CD4-positive, alpha-beta T cell (primary cell): ENCODE results near the gene RAB6B. TPM values are rescaled to one million over a fixed set of nuclear protein-coding genes. Genes with fewer than 3 reads are reported as not detected.

Experiments used
- ATAC-seq: fragments of 200-7000 bp; cut with Tn5 transposase; one replicate; pipeline ENCODE4 v1.10.0; 2022; ENCODE audit warnings: mild to moderate bottlenecking; ENCODE audit not compliant: poor library complexity
- CTCF ChIA-PET: fragments of 350-600 bp; sonication (Branson Sonifier 250); formaldehyde crosslinking; loops from one replicate; lab custom pipeline; 2021; ENCODE audit warnings: antibody characterized with exemption, inconsistent platforms; lab: Charles Lee
- POLR2A ChIA-PET: fragments of 350-600 bp; sonication (Branson Sonifier 250); formaldehyde crosslinking; loops from one replicate; lab custom pipeline; 2021; ENCODE audit warnings: antibody characterized with exemption, inconsistent platforms; lab: Charles Lee
- DNase-seq, 14 experiments: peaks; one replicate each; pipeline ENCODE4 v3.0.0-alpha.2; 2013 to 2020; ENCODE audit warnings: mixed read lengths in 2 of 14
- H3K27ac ChIP-seq, 2 donors: one replicate each; pipeline versions ENCODE4 v1.5.1 to v1.7.0; 2013; ENCODE audit warnings: low read length in 2 of 2, low read depth in 1 of 2, mild to moderate bottlenecking in 1 of 2
- H3K27me3 ChIP-seq, 2 experiments: 1 replicate in 1 of 2; 2 replicates in 1 of 2; pipeline versions ENCODE4 v1.6.1 to v1.7.0; 2013; ENCODE audit warnings: low read length in 2 of 2, control low read depth in 1 of 2, mild to moderate bottlenecking in 1 of 2, moderate library complexity in 1 of 2; ENCODE audit not compliant: insufficient read depth in 2 of 2, control insufficient read depth in 1 of 2
- H3K36me3 ChIP-seq: one replicate; pipeline ENCODE4 v1.6.1; 2013; ENCODE audit warnings: low read length, control low read depth; ENCODE audit not compliant: insufficient read depth
- H3K4me1 ChIP-seq: one replicate; pipeline ENCODE4 v1.6.1; 2013; ENCODE audit warnings: low read length, control low read depth; ENCODE audit not compliant: insufficient read depth
- H3K4me3 ChIP-seq: one replicate; pipeline ENCODE4 v1.5.1; 2013; ENCODE audit warnings: mild to moderate bottlenecking, low read length, moderate library complexity
- H3K9me3 ChIP-seq, 2 experiments: 1 replicate in 1 of 2; 2 replicates in 1 of 2; pipeline versions ENCODE4 v1.6.1 to v1.7.0; 2013; ENCODE audit warnings: low read length in 2 of 2, mild to moderate bottlenecking in 2 of 2, control low read depth in 1 of 2, moderate library complexity in 1 of 2; ENCODE audit not compliant: control insufficient read depth in 1 of 2, insufficient read depth in 1 of 2
- H3K27ac Mint-ChIP-seq: one replicate; pipeline ENCODE4 v1.8.0; 2020; ENCODE audit warnings: mixed read lengths
- H3K27me3 Mint-ChIP-seq: one replicate; pipeline ENCODE4 v1.8.0; 2021; ENCODE audit warnings: mixed read lengths
- H3K36me3 Mint-ChIP-seq: one replicate; pipeline ENCODE4 v1.8.0; 2021; ENCODE audit warnings: low read depth, mixed read lengths
- H3K4me1 Mint-ChIP-seq: one replicate; pipeline ENCODE4 v1.8.0; 2021; ENCODE audit warnings: low read depth, mixed read lengths
- H3K4me3 Mint-ChIP-seq: one replicate; pipeline ENCODE4 v1.8.0; 2020; ENCODE audit warnings: mild to moderate bottlenecking, mixed read lengths
- H3K9me3 Mint-ChIP-seq: one replicate; pipeline ENCODE4 v1.8.0; 2020; ENCODE audit warnings: mixed read lengths
- intact Hi-C, 2 experiments: fragments of 100-400 bp; cut with DNase I in 1 of 2; cut with micrococcal nuclease in 1 of 2; formaldehyde crosslinking; loops; one replicate each; pipeline versions ENCODE4 v1.15.1 to v1.9.0; 2023 to 2025; cut with DNase I, micrococcal nuclease
- total RNA-seq, 174 experiments: library from RNA in 2 of 174; stranded (reverse) in 2 of 174; gene quantifications; one replicate each; pipeline ENCODE4 v1.2.3 and lab custom pipeline; 2021 to 2026
- TF ChIP-seq, protein P1 (sequence below): fragments of 200-600 bp; IDR thresholded peaks from one replicate; pipeline ENCODE4 v1.8.0; 2022; ENCODE audit warnings: antibody characterized with exemption, mild to moderate bottlenecking

Gene RAB6B
- total RNA-seq, 2 experiments from 2014 or later = not detected

- Mint-ChIP-seq H3K27me3 (peaks cover 51% of the 10 kb centered on the region), H3K4me1 (no peaks in the 10 kb centered on the region), H3K4me3 (no peak overlapping the region), H3K9me3 (no peaks in the 10 kb centered on the region), H3K27ac (no peak overlapping the region), H3K36me3 (no peaks in the 10 kb centered on the region)
- Histone ChIP-seq H3K4me1 (peaks cover 7% of the 10 kb centered on the region), H3K9me3 (peaks cover 0 to 8% of the 10 kb centered on the region in 2 experiments), H3K27ac (no peak overlapping the region), H3K36me3 (no peaks in the 10 kb centered on the region), H3K4me3 (no peak overlapping the region), H3K27me3 (peaks cover 19 to 33% of the 10 kb centered on the region in 2 experiments)
- TF ChIP-seq, protein P1, sequence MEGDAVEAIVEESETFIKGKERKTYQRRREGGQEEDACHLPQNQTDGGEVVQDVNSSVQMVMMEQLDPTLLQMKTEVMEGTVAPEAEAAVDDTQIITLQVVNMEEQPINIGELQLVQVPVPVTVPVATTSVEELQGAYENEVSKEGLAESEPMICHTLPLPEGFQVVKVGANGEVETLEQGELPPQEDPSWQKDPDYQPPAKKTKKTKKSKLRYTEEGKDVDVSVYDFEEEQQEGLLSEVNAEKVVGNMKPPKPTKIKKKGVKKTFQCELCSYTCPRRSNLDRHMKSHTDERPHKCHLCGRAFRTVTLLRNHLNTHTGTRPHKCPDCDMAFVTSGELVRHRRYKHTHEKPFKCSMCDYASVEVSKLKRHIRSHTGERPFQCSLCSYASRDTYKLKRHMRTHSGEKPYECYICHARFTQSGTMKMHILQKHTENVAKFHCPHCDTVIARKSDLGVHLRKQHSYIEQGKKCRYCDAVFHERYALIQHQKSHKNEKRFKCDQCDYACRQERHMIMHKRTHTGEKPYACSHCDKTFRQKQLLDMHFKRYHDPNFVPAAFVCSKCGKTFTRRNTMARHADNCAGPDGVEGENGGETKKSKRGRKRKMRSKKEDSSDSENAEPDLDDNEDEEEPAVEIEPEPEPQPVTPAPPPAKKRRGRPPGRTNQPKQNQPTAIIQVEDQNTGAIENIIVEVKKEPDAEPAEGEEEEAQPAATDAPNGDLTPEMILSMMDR = no peak
- DNase-seq = no peak
- no peak for ATAC-seq
- POLR2A ChIA-PET = no interaction called here
- intact Hi-C loops = no loop called here
- CTCF ChIA-PET = no interaction called here
Observed at GRCh38 chr3:133891662-133892378, 3.9 kb downstream of the RAB6B start.

- Histone ChIP-seq H3K27me3 (peaks cover 13 to 27% of the 10 kb centered on the region in 2 experiments), H3K4me3 (no peak overlapping the region), H3K36me3 (no peaks in the 10 kb centered on the region), H3K9me3 (peaks cover 0 to 6% of the 10 kb centered on the region in 2 experiments), H3K27ac (no peak overlapping the region), H3K4me1 (peaks cover 5% of the 10 kb centered on the region)
- CTCF ChIA-PET = no interaction called here
- H3K4me3 Mint-ChIP-seq = no peak overlapping the region
- POLR2A ChIA-PET = no interaction called here
- DNase-seq (no peak), ATAC-seq (no peak)
- intact Hi-C loops = no loop called here
- H3K4me1 Mint-ChIP-seq = no peaks in the 10 kb centered on the region
- TF ChIP-seq, protein P1 = no peak
- H3K27ac Mint-ChIP-seq = no peak overlapping the region
- H3K9me3 Mint-ChIP-seq = no peaks in the 10 kb centered on the region
- no peaks in the 10 kb centered on the region for H3K36me3 Mint-ChIP-seq
- H3K27me3 Mint-ChIP-seq = peaks cover 43% of the 10 kb centered on the region
Observed at GRCh38 chr3:133890972-133891644, 4.6 kb downstream of the RAB6B start.

- TF ChIP-seq, protein P1 = no peak
- Histone ChIP-seq H3K27ac (no peak overlapping the region), H3K9me3 (peaks cover 0 to under 1% of the 10 kb centered on the region in 2 experiments), H3K36me3 (no peaks in the 10 kb centered on the region), H3K27me3 (peaks cover 12 to 23% of the 10 kb centered on the region in 2 experiments), H3K4me3 (no peak overlapping the region), H3K4me1 (peaks cover 2% of the 10 kb centered on the region)
- DNase-seq = no peak
- POLR2A ChIA-PET = no interaction called here
- no peaks in the 10 kb centered on the region for H3K4me1 Mint-ChIP-seq
- no peak overlapping the region for H3K27ac Mint-ChIP-seq
- ATAC-seq = no peak
- no peaks in the 10 kb centered on the region for H3K36me3 Mint-ChIP-seq
- CTCF ChIA-PET = no interaction called here
- intact Hi-C loops = no loop called here
- H3K27me3 Mint-ChIP-seq = peaks cover 40% of the 10 kb centered on the region
- H3K4me3 Mint-ChIP-seq = no peak overlapping the region
- H3K9me3 Mint-ChIP-seq = no peaks in the 10 kb centered on the region
Observed at GRCh38 chr3:133890037-133890436, 5.6 kb downstream of the RAB6B start.
